SK-N-SH (cell line): ENCODE measurements around the gene DPYSL4. TPM values are rescaled to one million over a fixed set of nuclear protein-coding genes. Genes with fewer than 3 reads are reported as not detected.

Experiments
- CTCF ChIA-PET: fragments of 300-600, 350-600 bp; formaldehyde crosslinking; extraction: SDS; loops from one replicate; lab custom pipeline; 2021; lab: Yijun Ruan, JAX
- POLR2A ChIA-PET: fragments of 350-600 bp; sonication (Branson Sonifier 250); formaldehyde crosslinking; extraction: SDS; loops from one replicate; lab custom pipeline; 2020; ENCODE audit warnings: antibody characterized with exemption, inconsistent platforms; lab: Yijun Ruan, JAX
- DNase-seq: peaks from one replicate; pipeline ENCODE4 v3.0.0; 2012
- H2AFZ ChIP-seq: fragments of 200-600 bp; sonication (generic); 2 replicates; pipeline ENCODE4 v1.8.1; 2016; ENCODE audit warnings: antibody characterized with exemption, mild to moderate bottlenecking, low read depth
- H3F3A ChIP-seq: fragments of 200-600 bp; sonication (generic); replicated peaks from 2 replicates; pipeline ENCODE3; 2016; ENCODE audit warnings: antibody characterized with exemption, mild to moderate bottlenecking; ENCODE audit not compliant: insufficient read depth
- H3K27ac ChIP-seq, 2 experiments: fragments of 200-500 bp in 1 of 2; fragments of 200-600 bp in 1 of 2; sonication (Bioruptor generic) in 1 of 2; sonication (generic), shearing (Covaris generic) in 1 of 2; 2 replicates each; pipeline versions ENCODE4 v1.5.1 to v1.6.1; 2014 to 2016; ENCODE audit warnings: low read depth in 2 of 2, inconsistent platforms in 1 of 2, low read length in 1 of 2, mild to moderate bottlenecking in 1 of 2, mixed read lengths in 1 of 2
- H3K27me3 ChIP-seq: fragments of 200-600 bp; sonication (generic), shearing (Covaris generic); 2 replicates; pipeline ENCODE4 v1.6.1; 2016; ENCODE audit warnings: mixed run types; ENCODE audit not compliant: insufficient read depth
- H3K36me3 ChIP-seq, 2 experiments: fragments of 200-500 bp in 1 of 2; fragments of 200-600 bp in 1 of 2; sonication (Bioruptor generic) in 1 of 2; sonication (generic) in 1 of 2; replicated peaks in 1 of 2; 2 replicates each; pipeline versions ENCODE3 to v1.5.1; 2014 to 2016; ENCODE audit warnings: low read length in 1 of 2, mild to moderate bottlenecking in 1 of 2; ENCODE audit not compliant: insufficient read depth in 2 of 2, control insufficient read depth in 1 of 2
- H3K4me1 ChIP-seq, 2 experiments: fragments of 200-500 bp in 1 of 2; fragments of 200-600 bp in 1 of 2; sonication (Bioruptor generic) in 1 of 2; sonication (generic), shearing (Covaris generic) in 1 of 2; 2 replicates each; pipeline versions ENCODE4 v1.5.1 to v1.6.1; 2014 to 2016; ENCODE audit warnings: low read depth in 1 of 2, low read length in 1 of 2, mixed run types in 1 of 2; ENCODE audit not compliant: insufficient read depth in 2 of 2, control insufficient read depth in 1 of 2
- H3K4me2 ChIP-seq: fragments of 200-600 bp; sonication (generic), shearing (Covaris generic); 2 replicates; pipeline ENCODE4 v1.6.1; 2017; ENCODE audit warnings: mixed run types
- H3K4me3 ChIP-seq, 2 experiments: fragments of 200-500 bp in 1 of 2; fragments of 200-600 bp in 1 of 2; sonication (Bioruptor generic) in 1 of 2; sonication (generic), shearing (Covaris generic) in 1 of 2; 2 replicates each; pipeline versions ENCODE4 v1.5.1 to v1.8.1; 2014 to 2016; ENCODE audit warnings: low read depth in 2 of 2, inconsistent platforms in 1 of 2, low read length in 1 of 2, mild to moderate bottlenecking in 1 of 2, mixed read lengths in 1 of 2, moderate library complexity in 1 of 2
- H3K79me2 ChIP-seq: fragments of 200-600 bp; sonication (generic); 2 replicates; pipeline ENCODE4 v1.8.1; 2017; ENCODE audit warnings: mild to moderate bottlenecking; ENCODE audit not compliant: insufficient read depth
- H3K9ac ChIP-seq: fragments of 200-600 bp; sonication (generic); 2 replicates; pipeline ENCODE4 v1.6.1; 2017; ENCODE audit warnings: mixed run types
- H3K9me2 ChIP-seq: fragments of 200-600 bp; sonication (generic); 2 replicates; pipeline ENCODE4 v1.6.1; 2017; ENCODE audit warnings: mixed run types
- H3K9me3 ChIP-seq: fragments of 200-600 bp; sonication (generic); 2 replicates; pipeline ENCODE4 v1.6.1; 2017; ENCODE audit warnings: mixed run types, mild to moderate bottlenecking, moderate library complexity
- H4K20me1 ChIP-seq: fragments of 200-600 bp; sonication (generic); 2 replicates; pipeline ENCODE4 v1.6.1; 2017; ENCODE audit warnings: mild to moderate bottlenecking, mixed run types; ENCODE audit not compliant: insufficient read depth
- CTCF ChIP-seq: fragments of 200-600 bp; sonication (generic); IDR thresholded peaks from 2 replicates; pipeline ENCODE4 v1.6.1; 2017; ENCODE audit warnings: antibody characterized with exemption, mild to moderate bottlenecking, moderate library complexity
- ELF1 ChIP-seq: IDR thresholded peaks from 2 replicates; pipeline ENCODE4 v1.4.0; 2012
- EZH2phosphoT487 ChIP-seq: fragments of 200-600 bp; sonication (generic); IDR thresholded peaks from 2 replicates; pipeline ENCODE4 v1.6.1; 2017; ENCODE audit warnings: low read depth, mixed run types, mild to moderate bottlenecking, antibody characterized with exemption, moderate library complexity, borderline replicate concordance
- FOXM1 ChIP-seq: IDR thresholded peaks from 2 replicates; pipeline ENCODE4 v1.4.0; 2012; ENCODE audit warnings: low read depth, mild to moderate bottlenecking
- POLR2AphosphoS5 ChIP-seq: IDR thresholded peaks from 2 replicates; pipeline ENCODE4 v1.6.1; 2012; ENCODE audit warnings: low read depth, low read length
- RCOR1 ChIP-seq: fragments of 150-350 bp; IDR thresholded peaks from 2 replicates; pipeline ENCODE4 v1.6.1; 2017; ENCODE audit warnings: antibody characterized with exemption, low read length
- YY1 ChIP-seq: IDR thresholded peaks from 2 replicates; pipeline ENCODE4 v1.4.0; 2012; ENCODE audit warnings: low read depth, mild to moderate bottlenecking
- WGBS: methylation state at CpG from one replicate; pipeline ENCODE4 v1.1.6; 2017; ENCODE audit warnings: low lambda C conversion rate; 5-methylcytosine and 5-hydroxymethylcytosine counted together
- polyA plus RNA-seq, 3 experiments: library from polyadenylated mRNA; depleted of rRNA; stranded (reverse); fragments of >200 nt; gene quantifications; 2 replicates each; pipeline ENCODE4 v1.2.3, GENCODE V29; 2012
- TF ChIP-seq, protein P1 (sequence below): IDR thresholded peaks from 2 replicates; pipeline ENCODE4 v1.6.1; 2012; ENCODE audit warnings: mild to moderate bottlenecking, low read depth, low read length, moderate library complexity

Gene DPYSL4
- polyA plus RNA-seq, 1 of the 3 experiments (the other 2 are of a cell fraction), result 21.8 TPM

DNA sequence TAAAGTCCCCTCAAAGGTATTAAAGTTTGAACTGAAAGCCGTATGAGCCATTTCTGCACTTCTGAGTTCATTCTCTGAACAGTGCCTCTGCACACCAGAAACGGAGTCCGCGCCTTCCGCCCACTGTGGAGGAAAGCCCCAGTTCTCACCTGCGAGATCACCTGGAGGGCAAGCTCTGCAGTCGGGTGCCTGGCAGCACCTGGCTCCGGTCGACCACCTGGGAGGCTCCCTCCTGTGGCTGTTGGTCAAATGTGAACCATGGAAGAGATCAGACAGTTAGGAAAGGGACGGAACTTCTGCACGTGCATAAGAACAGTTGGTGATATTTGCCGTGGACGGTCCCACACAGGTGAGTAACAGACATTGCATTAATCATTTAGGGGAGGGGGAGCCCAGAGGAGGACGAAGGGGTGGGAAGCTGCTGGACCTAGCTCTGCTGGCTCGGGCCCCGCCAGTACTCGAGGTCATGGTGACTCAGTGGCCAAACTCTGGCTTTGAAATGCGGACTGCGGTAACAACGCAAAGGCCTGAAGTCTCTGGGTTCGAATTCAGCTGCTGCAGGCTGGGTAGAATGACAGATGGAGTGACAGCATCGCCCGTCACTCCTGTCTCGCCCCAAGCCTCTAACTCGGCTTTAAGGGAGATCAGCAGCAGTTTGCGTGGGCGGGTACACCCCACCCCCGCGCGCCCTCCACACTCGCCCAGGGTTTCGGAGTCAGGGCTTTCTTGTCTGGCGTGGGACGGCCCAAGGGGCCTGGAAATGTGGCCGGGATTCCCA lies 1.7 kb upstream of the DPYSL4 start (continued):
- TF ChIP-seq EZH2phosphoT487 (no peak), RCOR1 (no peak), POLR2AphosphoS5 (no peak), ELF1 (no peak)

GRCh38 chr10:132185601-132186487 lies 904 bp upstream of the DPYSL4 start:
- 86% methylated on average over 20 of the region's 99 CpGs for WGBS
- H3K27ac ChIP-seq, result peak overlapping the region in 1 of 2 experiments; percentile 55; a peak in 1 of 4 replicates
- peak overlapping the region; percentile 53; the same call in 1 of the 2 replicates for H3K9ac ChIP-seq
- H3F3A ChIP-seq, result peaks cover 8% of the 10 kb centered on the region
- no peaks in the 10 kb centered on the region for H3K9me3 ChIP-seq
- H2AFZ ChIP-seq, result peak overlapping the region; percentile 91
- H3K36me3 ChIP-seq, result peaks cover 0 to 7% of the 10 kb centered on the region in 2 experiments
- no peaks in the 10 kb centered on the region for H3K27me3 ChIP-seq
- peak overlapping the region; percentile 97 for H3K4me2 ChIP-seq
- H3K4me3 ChIP-seq, result peak overlapping the region; percentile 59 to 67
- H3K79me2 ChIP-seq, result peaks cover 16% of the 10 kb centered on the region; the same call in 1 of the 2 replicates
- ChIA-PET POLR2A (no interaction called here), CTCF (interaction anchor here (1.2 kb wide), 1 partner anchor 43 kb away, joined by 3 read pairs; no protein-coding TSS in a partner anchor)
- TF ChIP-seq CTCF (no peak), ELF1 (no peak), YY1 (no peak), FOXM1 (no peak)
- TF ChIP-seq, protein P1, sequence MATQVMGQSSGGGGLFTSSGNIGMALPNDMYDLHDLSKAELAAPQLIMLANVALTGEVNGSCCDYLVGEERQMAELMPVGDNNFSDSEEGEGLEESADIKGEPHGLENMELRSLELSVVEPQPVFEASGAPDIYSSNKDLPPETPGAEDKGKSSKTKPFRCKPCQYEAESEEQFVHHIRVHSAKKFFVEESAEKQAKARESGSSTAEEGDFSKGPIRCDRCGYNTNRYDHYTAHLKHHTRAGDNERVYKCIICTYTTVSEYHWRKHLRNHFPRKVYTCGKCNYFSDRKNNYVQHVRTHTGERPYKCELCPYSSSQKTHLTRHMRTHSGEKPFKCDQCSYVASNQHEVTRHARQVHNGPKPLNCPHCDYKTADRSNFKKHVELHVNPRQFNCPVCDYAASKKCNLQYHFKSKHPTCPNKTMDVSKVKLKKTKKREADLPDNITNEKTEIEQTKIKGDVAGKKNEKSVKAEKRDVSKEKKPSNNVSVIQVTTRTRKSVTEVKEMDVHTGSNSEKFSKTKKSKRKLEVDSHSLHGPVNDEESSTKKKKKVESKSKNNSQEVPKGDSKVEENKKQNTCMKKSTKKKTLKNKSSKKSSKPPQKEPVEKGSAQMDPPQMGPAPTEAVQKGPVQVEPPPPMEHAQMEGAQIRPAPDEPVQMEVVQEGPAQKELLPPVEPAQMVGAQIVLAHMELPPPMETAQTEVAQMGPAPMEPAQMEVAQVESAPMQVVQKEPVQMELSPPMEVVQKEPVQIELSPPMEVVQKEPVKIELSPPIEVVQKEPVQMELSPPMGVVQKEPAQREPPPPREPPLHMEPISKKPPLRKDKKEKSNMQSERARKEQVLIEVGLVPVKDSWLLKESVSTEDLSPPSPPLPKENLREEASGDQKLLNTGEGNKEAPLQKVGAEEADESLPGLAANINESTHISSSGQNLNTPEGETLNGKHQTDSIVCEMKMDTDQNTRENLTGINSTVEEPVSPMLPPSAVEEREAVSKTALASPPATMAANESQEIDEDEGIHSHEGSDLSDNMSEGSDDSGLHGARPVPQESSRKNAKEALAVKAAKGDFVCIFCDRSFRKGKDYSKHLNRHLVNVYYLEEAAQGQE, result peak; percentile 74
- DNase-seq, result no peak
- peaks cover 29% of the 10 kb centered on the region for H4K20me1 ChIP-seq
- peaks cover 0 to 17% of the 10 kb centered on the region in 2 experiments; a peak in 1 of 4 replicates for H3K4me1 ChIP-seq
- H3K9me2 ChIP-seq, result no peaks in the 10 kb centered on the region
